K562 treated with DMSO at 1 percent for 4 hours (cell line): ENCODE results near the gene FBXO42. TPM values are rescaled to one million over a fixed set of nuclear protein-coding genes. Genes with fewer than 3 reads are reported as not detected.

Experiments used
- total RNA-seq: library from RNA; unstranded; fragments of 300-600 nt; gene quantifications from 2 replicates; pipeline ENCODE4 v1.2.3, GENCODE V29; 2022; ENCODE audit not compliant: insufficient read depth

FBXO42 gene
- total RNA-seq = 14.5 and 31.3 TPM in 2 replicates

GRCh38 chr1:16351994-16352841 lies at the start of gene FBXO42:
Gene FBXO42 (minus strand): TSS chr1:16352480. CDS start chr1:16315418, 37,062 bp downstream.

GRCh38 chr1:16366722-16367257 lies 14.5 kb upstream of the FBXO42 start, which contains the start of gene SZRD1:
Gene SZRD1 (plus strand): TSS chr1:16367242. CDS start chr1:16367258, 16 bp downstream.

GRCh38 chr1:16236511-16237342 lies 115.6 kb downstream of the FBXO42 start, which contains the start of gene CPLANE2:
Gene CPLANE2 (minus strand): TSS chr1:16237183. CDS start chr1:16236742, 441 bp downstream.

GRCh38 chr1:16212251-16212961 lies 139.9 kb downstream of the FBXO42 start, which contains the start of gene ARHGEF19:
Gene ARHGEF19 (minus strand): TSS chr1:16212652. CDS start chr1:16209054, 3,598 bp downstream.

Other genes with a start within 250 kb of the FBXO42 start
- not detected in 2 replicates for gene EPHA2, start 196.4 kb downstream of the FBXO42 start, total RNA-seq
- 9.5 and 11.2 TPM in 2 replicates for gene ARHGEF19, start 139.8 kb downstream of the FBXO42 start, total RNA-seq
- 3.9 and 14.0 TPM in 2 replicates for gene CPLANE2, start 115.3 kb downstream of the FBXO42 start, total RNA-seq
- gene SZRD1, start 14.8 kb upstream of the FBXO42 start, total RNA-seq = 104 and 110 TPM in 2 replicates
- gene SPATA21, start 84.9 kb upstream of the FBXO42 start, total RNA-seq = not detected in 2 replicates
- 58.5 and 64.9 TPM in 2 replicates for gene NECAP2, start 88.2 kb upstream of the FBXO42 start, total RNA-seq
- gene RNU1-1, start 161.8 kb upstream of the FBXO42 start, total RNA-seq = not detected in 2 replicates